IMR-90 (cell line): Measurements from ENCODE around the gene PIK3IP1. TPM values are rescaled to one million over a fixed set of nuclear protein-coding genes. Genes with fewer than 3 reads are reported as not detected.

ENCODE experiments used
- ATAC-seq: fragments of 200-7000 bp; cut with Tn5 transposase; 2 replicates; pipeline ENCODE4 v1.9.1; 2020; ENCODE audit warnings: low read depth, mild to moderate bottlenecking, moderate library complexity
- BruUV-seq: library from RNA; stranded (reverse); fragments of 400-500 nt; replicated peaks from 2 replicates; lab custom pipeline; 2021; lab: Mats Ljungman, UMichigan
- CTCF ChIA-PET: fragments of 300-600 bp; formaldehyde crosslinking; extraction: SDS; loops from one replicate; lab custom pipeline; 2021; ENCODE audit warnings: antibody characterized with exemption; lab: Yijun Ruan, JAX
- POLR2A ChIA-PET: fragments of 300-600 bp; sonication (Branson Sonifier 250); formaldehyde crosslinking; loops from one replicate; lab custom pipeline; 2022; ENCODE audit warnings: antibody characterized with exemption; ENCODE audit not compliant: unreplicated experiment; lab: Charles Lee
- DNase-seq: peaks from one replicate; pipeline ENCODE4 v3.0.0; 2013
- H2AFZ ChIP-seq: replicated peaks from 2 replicates; pipeline ENCODE3; 2013; ENCODE audit warnings: low read length, mild to moderate bottlenecking; ENCODE audit not compliant: poor library complexity
- H2AK5ac ChIP-seq: 2 replicates; pipeline ENCODE4 v1.6.1; 2013; ENCODE audit warnings: low read depth, low read length, inconsistent platforms
- H2AK9ac ChIP-seq: replicated peaks from 2 replicates; pipeline ENCODE3; 2013; ENCODE audit warnings: mild to moderate bottlenecking, low read depth, low read length, moderate library complexity; ENCODE audit not compliant: poor library complexity
- H2BK120ac ChIP-seq: 2 replicates; pipeline ENCODE4 v1.6.1; 2013; ENCODE audit warnings: low read depth, low read length, inconsistent platforms
- H2BK15ac ChIP-seq: 3 replicates; pipeline ENCODE4 v1.6.1; 2013; ENCODE audit warnings: low read depth, low read length, inconsistent platforms
- H2BK20ac ChIP-seq: 2 replicates; pipeline ENCODE4 v1.6.1; 2013; ENCODE audit warnings: low read depth, mild to moderate bottlenecking, inconsistent platforms, low read length, moderate library complexity
- H2BK5ac ChIP-seq: 2 replicates; pipeline ENCODE4 v1.6.1; 2013; ENCODE audit warnings: mild to moderate bottlenecking, low read depth, low read length, inconsistent platforms; ENCODE audit not compliant: poor library complexity, severe bottlenecking
- H3K14ac ChIP-seq: replicated peaks from 2 replicates; pipeline ENCODE4 v1.6.1; 2013; ENCODE audit warnings: low read depth, low read length, inconsistent platforms
- H3K18ac ChIP-seq: 2 replicates; pipeline ENCODE4 v1.6.1; 2013; ENCODE audit warnings: low read depth, low read length, control low read depth
- H3K23ac ChIP-seq: 2 replicates; pipeline ENCODE4 v1.6.1; 2013; ENCODE audit warnings: low read depth, low read length, inconsistent platforms
- H3K27ac ChIP-seq: 2 replicates; pipeline ENCODE4 v1.5.1; 2013; ENCODE audit warnings: mild to moderate bottlenecking, control low read depth, low read length; ENCODE audit not compliant: insufficient read depth
- H3K27me3 ChIP-seq: 2 replicates; pipeline ENCODE4 v1.6.1; 2013; ENCODE audit warnings: low read length; ENCODE audit not compliant: control insufficient read depth, insufficient read depth
- H3K36me3 ChIP-seq: 2 replicates; pipeline ENCODE4 v1.6.1; 2013; ENCODE audit warnings: low read length, mixed read lengths; ENCODE audit not compliant: control insufficient read depth, insufficient read depth
- H3K4ac ChIP-seq: 2 replicates; pipeline ENCODE4 v1.6.1; 2013; ENCODE audit warnings: low read depth, low read length, inconsistent platforms
- H3K4me1 ChIP-seq: 2 replicates; pipeline ENCODE4 v1.6.1; 2013; ENCODE audit warnings: low read length, mixed read lengths; ENCODE audit not compliant: control insufficient read depth, insufficient read depth
- H3K4me2 ChIP-seq: 2 replicates; pipeline ENCODE4 v1.6.1; 2013; ENCODE audit warnings: low read depth, mild to moderate bottlenecking, control low read depth, low read length, moderate library complexity
- H3K4me3 ChIP-seq: 2 replicates; pipeline ENCODE4 v1.5.1; 2013; ENCODE audit warnings: low read depth, mild to moderate bottlenecking, control low read depth, low read length, moderate library complexity; ENCODE audit not compliant: insufficient read depth
- H3K56ac ChIP-seq: 2 replicates; pipeline ENCODE4 v1.6.1; 2013; ENCODE audit warnings: low read length, inconsistent platforms; ENCODE audit not compliant: insufficient read depth; ENCODE audit errors: extremely low read depth
- H3K79me1 ChIP-seq, 2 experiments: 2 replicates each; pipeline ENCODE4 v1.6.1; 2013; ENCODE audit warnings: low read length in 2 of 2, inconsistent platforms in 1 of 2, low read depth in 1 of 2
- H3K9ac ChIP-seq: 2 replicates; pipeline ENCODE4 v1.6.1; 2013; ENCODE audit warnings: low read depth, low read length, control low read depth
- H3K9me1 ChIP-seq: 2 replicates; pipeline ENCODE4 v1.6.1; 2013; ENCODE audit warnings: low read length, inconsistent platforms; ENCODE audit not compliant: insufficient read depth
- H3K9me3 ChIP-seq: 2 replicates; pipeline ENCODE4 v1.6.1; 2013; ENCODE audit warnings: low read length; ENCODE audit not compliant: control insufficient read depth, insufficient read depth
- H4K20me1 ChIP-seq: 2 replicates; pipeline ENCODE4 v1.6.1; 2013; ENCODE audit warnings: low read length, inconsistent platforms; ENCODE audit not compliant: insufficient read depth
- H4K5ac ChIP-seq: 2 replicates; pipeline ENCODE4 v1.6.1; 2013; ENCODE audit warnings: mild to moderate bottlenecking, low read depth, low read length, control low read depth
- H4K8ac ChIP-seq, 2 experiments: 2 replicates each; pipeline ENCODE4 v1.6.1; 2013; ENCODE audit warnings: low read depth in 2 of 2, low read length in 2 of 2, control low read depth in 1 of 2, inconsistent platforms in 1 of 2
- H4K91ac ChIP-seq: 2 replicates; pipeline ENCODE4 v1.6.1; 2013; ENCODE audit warnings: low read depth, low read length, inconsistent platforms; ENCODE audit not compliant: insufficient read depth
- BHLHE40 ChIP-seq: fragments of 150-350 bp; IDR thresholded peaks from 2 replicates; pipeline ENCODE4 v1.6.1; 2016; ENCODE audit warnings: mild to moderate bottlenecking, low read depth, low read length
- FOS ChIP-seq: fragments of 150-350 bp; IDR thresholded peaks from 2 replicates; pipeline ENCODE4 v1.6.1; 2016; ENCODE audit warnings: low read depth, low read length
- MAFK ChIP-seq: IDR thresholded peaks from 2 replicates; pipeline ENCODE4 v1.6.1; 2012; ENCODE audit warnings: low read depth, low read length, improper control_type of control experiment
- POLR2A ChIP-seq: IDR thresholded peaks from 2 replicates; pipeline ENCODE4 v1.6.1; 2012; ENCODE audit warnings: mild to moderate bottlenecking, low read depth, low read length
- RAD21 ChIP-seq: IDR thresholded peaks from 2 replicates; pipeline ENCODE4 v1.6.1; 2012; ENCODE audit warnings: low read length, improper control_type of control experiment
- RFX5 ChIP-seq: IDR thresholded peaks from 2 replicates; pipeline ENCODE4 v1.8.0; 2012; ENCODE audit warnings: low read depth, mild to moderate bottlenecking, low read length, moderate library complexity
- WGBS, 2 experiments: methylation state at CpG; one replicate each; pipeline versions ENCODE4 v1.1.5 to v1.1.7; 2013; ENCODE audit warnings: missing lambda C conversion rate in 2 of 2; ENCODE audit not compliant: insufficient read length in 1 of 2; ENCODE audit errors: extremely low coverage in 2 of 2; 5-methylcytosine and 5-hydroxymethylcytosine counted together
- dilution Hi-C: fragments of 300-500 bp; cut with HindIII; formaldehyde crosslinking; loops from one replicate; pipeline ENCODE4 v1.14.3; 2018; ENCODE audit warnings: low sequenced_read_pairs; ENCODE audit not compliant: unreplicated experiment
- in situ Hi-C: fragments of 300-500 bp; cut with MboI; formaldehyde crosslinking; loops from 3 replicates; pipeline ENCODE4 v1.14.3; 2019; ENCODE audit warnings: low sequenced_read_pairs, inconsistent platforms, mixed read lengths
- intact Hi-C: fragments of 100-400 bp; cut with micrococcal nuclease; formaldehyde crosslinking; loops from 2 replicates; pipeline ENCODE4 v1.10.0; 2022
- polyA plus RNA-seq, 3 experiments: library from polyadenylated mRNA; depleted of rRNA; stranded (reverse); fragments of >200 nt; gene quantifications; 2 replicates each; pipeline ENCODE4 v1.2.3, GENCODE V29; 2012; ENCODE audit warnings: low replicate concordance in 1 of 3
- total RNA-seq: library from RNA; depleted of rRNA; stranded (reverse); fragments of >200 nt; gene quantifications from 2 replicates; pipeline ENCODE4 v1.2.3, GENCODE V29; 2012
- TF ChIP-seq, protein P1 (sequence below): fragments of 150-350 bp; IDR thresholded peaks from 2 replicates; pipeline ENCODE4 v1.6.1; 2017; ENCODE audit warnings: mild to moderate bottlenecking, antibody characterized with exemption, low read length, low read depth
- TF ChIP-seq, protein P2 (sequence below): conservative IDR thresholded peaks from 2 replicates; pipeline ENCODE4 v1.5.1; 2012; ENCODE audit warnings: mild to moderate bottlenecking, low read depth, low read length, improper control_type of control experiment

Gene PIK3IP1
- total and polyA plus RNA-seq, 2 of the 4 experiments (the other 2 are of a cell fraction), result 12.9 to 17.6 TPM

DNA sequence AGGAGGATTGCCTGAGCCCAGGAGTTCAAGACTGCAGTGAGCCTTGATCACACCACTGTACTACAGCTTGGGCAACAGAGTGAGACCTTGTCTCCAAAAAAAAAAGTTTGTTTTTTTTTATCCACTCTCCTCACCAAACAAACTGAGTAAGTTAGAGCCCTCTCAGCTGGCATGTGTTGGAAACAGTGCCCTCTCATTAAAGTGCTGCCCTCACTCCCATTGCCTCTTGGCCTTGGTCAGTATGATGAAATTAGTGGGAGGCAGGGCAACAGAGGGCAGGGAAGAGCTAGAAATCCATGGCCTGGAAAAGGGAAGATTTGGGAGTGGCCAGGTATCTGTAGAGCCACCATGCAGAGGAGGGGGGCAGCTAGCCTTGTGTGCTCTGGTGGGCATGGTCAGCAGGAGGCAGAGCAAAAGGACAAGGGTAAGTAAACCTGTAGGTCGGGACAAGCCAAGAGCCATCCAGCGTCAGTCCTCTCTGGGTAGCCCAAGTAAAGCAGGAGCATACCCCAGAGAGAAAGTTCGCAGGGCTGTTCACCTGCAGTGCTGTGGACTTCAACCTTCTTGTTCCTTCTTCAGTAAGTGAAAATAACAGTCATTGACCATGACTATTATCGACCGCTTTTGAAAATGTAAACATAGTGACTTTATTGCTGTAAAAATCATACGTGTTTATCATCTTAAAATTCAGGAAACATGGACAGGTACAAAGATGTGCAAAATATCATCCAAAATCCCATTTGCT, 28.2 kb downstream of the PIK3IP1 start:
- Histone ChIP-seq H3K9me3 (no peaks in the 10 kb centered on the region), H3K4me2 (no peak overlapping the region), H3K9me1 (peaks cover 20% of the 10 kb centered on the region), H2AK9ac (no peak overlapping the region), H4K20me1 (no peaks in the 10 kb centered on the region), H2BK120ac (no peak overlapping the region), H4K91ac (no peak overlapping the region), H2AFZ (no peak overlapping the region), H4K5ac (no peak overlapping the region), H4K8ac (no peak overlapping the region), H2AK5ac (no peak overlapping the region), H3K56ac (no peak overlapping the region), H3K4me3 (no peak overlapping the region), H3K79me1 (peaks cover 0 to 7% of the 10 kb centered on the region in 2 experiments; a peak in 3 of 4 replicates), H3K27me3 (no peaks in the 10 kb centered on the region), H3K23ac (no peak overlapping the region), H2BK5ac (no peak overlapping the region), H3K4me1 (no peaks in the 10 kb centered on the region), H2BK15ac (no peak overlapping the region), H3K14ac (no peak overlapping the region), H3K27ac (no peak overlapping the region), H2BK20ac (no peak overlapping the region), H3K18ac (no peak overlapping the region), H3K4ac (no peak overlapping the region), H3K9ac (no peak overlapping the region), H3K36me3 (peaks cover 36% of the 10 kb centered on the region)
- 100% methylated on average over 1 of the region's 6 CpGs; no CpG with 5 or more reads in 1 of the 2 experiments for WGBS, 2 experiments
- ATAC-seq, result no peak
- in situ Hi-C loops (no loop called here), dilution Hi-C loops (no loop called here), intact Hi-C loops (no loop called here)
- BruUV-seq, result no TSS peak
- TF ChIP-seq, protein P1, sequence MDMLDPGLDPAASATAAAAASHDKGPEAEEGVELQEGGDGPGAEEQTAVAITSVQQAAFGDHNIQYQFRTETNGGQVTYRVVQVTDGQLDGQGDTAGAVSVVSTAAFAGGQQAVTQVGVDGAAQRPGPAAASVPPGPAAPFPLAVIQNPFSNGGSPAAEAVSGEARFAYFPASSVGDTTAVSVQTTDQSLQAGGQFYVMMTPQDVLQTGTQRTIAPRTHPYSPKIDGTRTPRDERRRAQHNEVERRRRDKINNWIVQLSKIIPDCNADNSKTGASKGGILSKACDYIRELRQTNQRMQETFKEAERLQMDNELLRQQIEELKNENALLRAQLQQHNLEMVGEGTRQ, result no peak
- TF ChIP-seq BHLHE40 (no peak), RAD21 (no peak), FOS (no peak), RFX5 (no peak), POLR2A (no peak), MAFK (no peak)
- TF ChIP-seq, protein P2, sequence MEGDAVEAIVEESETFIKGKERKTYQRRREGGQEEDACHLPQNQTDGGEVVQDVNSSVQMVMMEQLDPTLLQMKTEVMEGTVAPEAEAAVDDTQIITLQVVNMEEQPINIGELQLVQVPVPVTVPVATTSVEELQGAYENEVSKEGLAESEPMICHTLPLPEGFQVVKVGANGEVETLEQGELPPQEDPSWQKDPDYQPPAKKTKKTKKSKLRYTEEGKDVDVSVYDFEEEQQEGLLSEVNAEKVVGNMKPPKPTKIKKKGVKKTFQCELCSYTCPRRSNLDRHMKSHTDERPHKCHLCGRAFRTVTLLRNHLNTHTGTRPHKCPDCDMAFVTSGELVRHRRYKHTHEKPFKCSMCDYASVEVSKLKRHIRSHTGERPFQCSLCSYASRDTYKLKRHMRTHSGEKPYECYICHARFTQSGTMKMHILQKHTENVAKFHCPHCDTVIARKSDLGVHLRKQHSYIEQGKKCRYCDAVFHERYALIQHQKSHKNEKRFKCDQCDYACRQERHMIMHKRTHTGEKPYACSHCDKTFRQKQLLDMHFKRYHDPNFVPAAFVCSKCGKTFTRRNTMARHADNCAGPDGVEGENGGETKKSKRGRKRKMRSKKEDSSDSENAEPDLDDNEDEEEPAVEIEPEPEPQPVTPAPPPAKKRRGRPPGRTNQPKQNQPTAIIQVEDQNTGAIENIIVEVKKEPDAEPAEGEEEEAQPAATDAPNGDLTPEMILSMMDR, result no peak
- POLR2A ChIA-PET, result no interaction called here
- DNase-seq, result no peak
- CTCF ChIA-PET, result interaction anchor here (2.3 kb wide), 1 partner anchor 9 kb away, joined by 12 read pairs; no protein-coding TSS in a partner anchor
